Neural cell (in vitro differentiated cells): ENCODE data around the gene SCGB2A2.

ENCODE experiments used
- CTCF ChIP-seq: fragments of 450-650 bp; IDR thresholded peaks from 2 replicates; pipeline ENCODE4 v1.5.1; 2014; ENCODE audit warnings: antibody characterized with exemption, mild to moderate bottlenecking, moderate library complexity; ENCODE audit not compliant: poor library complexity, severe bottlenecking
- EP300 ChIP-seq: fragments of 450-650 bp; conservative IDR thresholded peaks from 2 replicates; pipeline ENCODE4 v1.6.1; 2014; ENCODE audit warnings: antibody characterized with exemption, mild to moderate bottlenecking, moderate library complexity; ENCODE audit not compliant: poor library complexity, severe bottlenecking
- POLR2AphosphoS5 ChIP-seq: IDR thresholded peaks from 2 replicates; pipeline ENCODE4 v1.6.1; 2012
- REST ChIP-seq: IDR thresholded peaks from 2 replicates; pipeline ENCODE4 v1.6.1; 2012; ENCODE audit warnings: borderline replicate concordance
- TAF1 ChIP-seq: IDR thresholded peaks from 2 replicates; pipeline ENCODE4 v1.6.1; 2012; ENCODE audit warnings: low read depth

- TF ChIP-seq CTCF (no peak), TAF1 (no peak), POLR2AphosphoS5 (no peak), REST (no peak), EP300 (no peak)
Measured at GRCh38 chr11:62251698-62252097, 18.3 kb upstream of the SCGB2A2 start.
